Transverse colon (tissue), 4 donors: ENCODE data around the gene APBA3. TPM values are rescaled to one million over a fixed set of nuclear protein-coding genes. Genes with fewer than 3 reads are reported as not detected.

Experiments used
- DNase-seq: peaks from one replicate; pipeline ENCODE4 v3.0.0-alpha.2; 2019
- H3K27ac ChIP-seq, 4 donors: fragments of 200-600 bp; sonication (generic); 2 replicates each; pipeline ENCODE4 v1.5.1; 2016 to 2018; ENCODE audit warnings: inconsistent platforms in 4 of 4
- H3K27me3 ChIP-seq: fragments of 200-600 bp; sonication (generic); 2 replicates; pipeline ENCODE4 v1.5.1; 2017; ENCODE audit warnings: inconsistent platforms
- H3K36me3 ChIP-seq, 4 donors: fragments of 200-600 bp; sonication (generic); 2 replicates each; pipeline ENCODE4 v1.5.1; 2017 to 2019; ENCODE audit warnings: inconsistent platforms in 4 of 4
- H3K4me1 ChIP-seq, 4 donors: fragments of 200-600 bp; sonication (generic); 2 replicates each; pipeline ENCODE4 v1.5.1; 2017 to 2020; ENCODE audit warnings: inconsistent platforms in 4 of 4
- H3K4me3 ChIP-seq, 4 donors: fragments of 200-600 bp; sonication (generic); 1 replicate in 1 of 4; 2 replicates in 3 of 4; pipeline versions ENCODE4 v1.5.1 to v1.6.1; 2017 to 2019; ENCODE audit warnings: inconsistent platforms in 4 of 4
- H3K9me3 ChIP-seq, 2 donors: fragments of 200-600 bp; sonication (generic); 2 replicates each; pipeline ENCODE4 v1.5.1; 2017 to 2019; ENCODE audit warnings: inconsistent platforms in 2 of 2
- CTCF ChIP-seq, 5 experiments: fragments of 200-600 bp in 3 of 5; fragments of 450-650 bp in 2 of 5; sonication (generic) in 3 of 5; IDR thresholded peaks; 1 replicate in 2 of 5; 2 replicates in 3 of 5; pipeline ENCODE4 v1.5.1; 2016 to 2017; ENCODE audit warnings: antibody characterized with exemption in 5 of 5, inconsistent platforms in 3 of 5, mild to moderate bottlenecking in 2 of 5, moderate library complexity in 1 of 5
- EP300 ChIP-seq: sonication (generic); formaldehyde crosslinking; IDR thresholded peaks from one replicate; pipeline ENCODE4 v1.6.1; 2017; ENCODE audit warnings: antibody characterized with exemption, low read depth
- POLR2A ChIP-seq: fragments of 450-650 bp; IDR thresholded peaks from one replicate; pipeline ENCODE4 v1.6.1; 2016; ENCODE audit warnings: antibody characterized with exemption, mild to moderate bottlenecking, moderate library complexity
- POLR2AphosphoS5 ChIP-seq, 3 donors: sonication (generic); formaldehyde crosslinking; IDR thresholded peaks; one replicate each; pipeline ENCODE4 v1.6.1; 2016; ENCODE audit warnings: antibody characterized with exemption in 3 of 3
- WGBS, 2 donors: methylation state at CpG; one replicate each; pipeline ENCODE4 v1.1.5; 2018; ENCODE audit warnings: low coverage in 1 of 2; 5-methylcytosine and 5-hydroxymethylcytosine counted together
- in situ Hi-C, 4 donors: fragments of 200-750 bp; cut with MboI; loops; one replicate each; pipeline versions ENCODE4 v1.15.0 to v1.15.1; 2017; ENCODE audit warnings: low sequenced_read_pairs in 3 of 4, low pct_ligation_motif_present in 1 of 4, low pct_unique_long_range_greater_than_20kb in 1 of 4
- intact Hi-C: fragments of 100-400 bp; cut with DNase I; formaldehyde crosslinking; loops from one replicate; pipeline ENCODE4 v1.15.1; 2023; ENCODE audit warnings: low total_unique reads
- total RNA-seq, 4 donors: library from RNA; depleted of rRNA; stranded (reverse); fragments of >200 nt; gene quantifications; one replicate each; pipeline ENCODE4 v1.1.0, GENCODE V29; 2016

The APBA3 gene
- total RNA-seq, 4 donors from 2014 or later = 24.0 to 284 (median 95.7) TPM

GRCh38 chr19:3785451-3785937 is 24.0 kb upstream of the APBA3 start:
- peak overlapping the region in 3 of 4 donors; percentile 4 to 36 (median 24) for H3K4me3 ChIP-seq
- H3K27me3 ChIP-seq = peaks cover 40% of the 10 kb centered on the region
- intact Hi-C loops = no loop called here
- TF ChIP-seq POLR2AphosphoS5 (IDR thresholded peaks at IDR 0.05) (no peak), EP300 (no peak), POLR2A (no peak), CTCF (IDR thresholded peaks at IDR 0.05) (no peak)
- 2% methylated on average over 29 of the region's 47 CpGs; no CpG with 5 or more reads in 1 of the 2 donors for WGBS, 2 donors
- no peak for DNase-seq
- in situ Hi-C loops = no loop called here
- no peaks in the 10 kb centered on the region for H3K36me3 ChIP-seq
- peaks cover 17 to 20% of the 10 kb centered on the region in 2 donors for H3K9me3 ChIP-seq
- peaks cover 0 to 8% (median 0%) of the 10 kb centered on the region in 4 donors for H3K4me1 ChIP-seq
- H3K27ac ChIP-seq = peak overlapping the region in 1 of 4 donors; percentile 20

GRCh38 chr19:3784607-3785450 is 23.3 kb upstream of the APBA3 start:
- peaks cover 17 to 20% of the 10 kb centered on the region in 2 donors for H3K9me3 ChIP-seq
- TF ChIP-seq EP300 (no peak), POLR2AphosphoS5 (IDR thresholded peaks at IDR 0.05) (no peak), POLR2A (no peak), CTCF (IDR thresholded peaks at IDR 0.05) (no peak)
- H3K36me3 ChIP-seq = no peaks in the 10 kb centered on the region
- peaks cover 40% of the 10 kb centered on the region for H3K27me3 ChIP-seq
- no peak overlapping the region for H3K27ac ChIP-seq
- 19 to 60% methylated on average over 1 to 25 of the region's 25 CpGs for WGBS, 2 donors
- in situ Hi-C loops (no loop called here), intact Hi-C loops (no loop called here)
- no peak for DNase-seq
- H3K4me1 ChIP-seq = peaks cover 0 to 8% (median 0%) of the 10 kb centered on the region in 4 donors
- H3K4me3 ChIP-seq = peak overlapping the region in 2 of 4 donors; percentile 24 to 36

- TF ChIP-seq CTCF (IDR thresholded peaks at IDR 0.05) (peak in 1 of 5 experiments; percentile 14), POLR2A (no peak)
- Histone ChIP-seq H3K36me3 (no peaks in the 10 kb centered on the region), H3K4me3 (no peak overlapping the region), H3K27ac (no peak overlapping the region), H3K27me3 (peaks cover 40% of the 10 kb centered on the region), H3K9me3 (peaks cover 17 to 20% of the 10 kb centered on the region in 2 donors), H3K4me1 (peaks cover 0 to 8% (median 0%) of the 10 kb centered on the region in 4 donors)
- intact Hi-C loops (no loop called here), in situ Hi-C loops (no loop called here)
- DNase-seq = no peak
- WGBS, 2 donors = 85% methylated on average over 49 of the region's 49 CpGs; no CpG with 5 or more reads in 1 of the 2 donors
Observed at GRCh38 chr19:3783660-3784584, 22.4 kb upstream of the APBA3 start.

- peaks cover 40% of the 10 kb centered on the region for H3K27me3 ChIP-seq
- no peak for DNase-seq
- intact Hi-C loops = no loop called here
Observed at GRCh38 chr19:3782903-3783302, 21.4 kb upstream of the APBA3 start.

More at GRCh38 chr19:3782903-3783302, 21.4 kb upstream of the APBA3 start:
- no peak overlapping the region for H3K4me3 ChIP-seq
- TF ChIP-seq POLR2AphosphoS5 (IDR thresholded peaks at IDR 0.05) (no peak), POLR2A (no peak)
- 94% methylated on average over 12 of the region's 13 CpGs; no CpG with 5 or more reads in 1 of the 2 donors for WGBS, 2 donors
- in situ Hi-C loops = no loop called here
- H3K4me1 ChIP-seq = peaks cover 0 to 8% (median 0%) of the 10 kb centered on the region in 4 donors
- H3K27ac ChIP-seq = no peak overlapping the region
- no peaks in the 10 kb centered on the region for H3K36me3 ChIP-seq
- H3K9me3 ChIP-seq = peaks cover 17 to 20% of the 10 kb centered on the region in 2 donors
